Activated T-helper 1 cell treated with anti-CD3 and anti-CD28 coated beads, Interleukin-12 subunit alpha, Interleukin-12 subunit beta, Interleukin-2, Interleukin-4 antibody, amounts not matched to agents 30 ng/mL and 10 ng/mL and 1 ng/mL, durations not matched to agents 14 hours and 24 hours and 36 hours (primary cell): ENCODE data around the gene RFX8. TPM values are rescaled to one million over a fixed set of nuclear protein-coding genes. Genes with fewer than 3 reads are reported as not detected.

Source experiments
- DNase-seq: peaks from one replicate; pipeline ENCODE4 v3.0.0; 2021; ENCODE audit warnings: low spot score
- H3K27ac Mint-ChIP-seq: one replicate; pipeline ENCODE4 v1.8.0; 2021; ENCODE audit warnings: mild to moderate bottlenecking, mixed read lengths
- H3K27me3 Mint-ChIP-seq: one replicate; pipeline ENCODE4 v1.8.0; 2022; ENCODE audit warnings: mild to moderate bottlenecking, moderate library complexity, mixed read lengths; ENCODE audit not compliant: insufficient read depth
- H3K36me3 Mint-ChIP-seq: one replicate; pipeline ENCODE4 v1.8.0; 2021; ENCODE audit warnings: low read depth, mixed read lengths
- H3K4me1 Mint-ChIP-seq: one replicate; pipeline ENCODE4 v1.8.0; 2021; ENCODE audit warnings: low read depth, mixed read lengths
- H3K4me3 Mint-ChIP-seq: one replicate; pipeline ENCODE4 v1.8.0; 2021; ENCODE audit warnings: mild to moderate bottlenecking, moderate library complexity, mixed read lengths
- H3K9me3 Mint-ChIP-seq: one replicate; pipeline ENCODE4 v1.8.0; 2021; ENCODE audit warnings: mixed read lengths
- intact Hi-C: fragments of 100-400 bp; cut with micrococcal nuclease; formaldehyde crosslinking; loops from one replicate; pipeline ENCODE4 v1.15.1; 2024
- total RNA-seq: library from RNA; stranded (reverse); gene quantifications from 2 replicates; pipeline ENCODE4 v1.2.3, GENCODE V29; 2022

RFX8 gene
- 0.78 and 1.2 TPM in 2 replicates for total RNA-seq

GRCh38 chr2:101474731-101475384, at the start of gene RFX8:
TSS of gene RFX8 (minus strand) at chr2:101475112. CDS start at chr2:101466848, 8,264 bp downstream.
- Mint-ChIP-seq H3K4me1 (peaks cover 70% of the 10 kb centered on the region), H3K4me3 (peak within 1 kb of the TSS; percentile 84), H3K27ac (peak within 1 kb of the TSS; percentile 86), H3K36me3 (no peaks in the 10 kb centered on the region), H3K9me3 (no peaks in the 10 kb centered on the region), H3K27me3 (peaks cover 4% of the 10 kb centered on the region)
- intact Hi-C loops = loop anchor here (1.0 to 10.0 kb wide), 12 partner anchors 26 to 460 kb away; partner anchors contain the start of gene CNOT11
- peak; percentile 72 for DNase-seq

- H3K9me3 Mint-ChIP-seq = peaks cover 7% of the 10 kb centered on the region
These were observed 46.6 kb upstream of the RFX8 start for GRCh38 chr2:101521487-101521886.

GRCh38 chr2:101520246-101520645, 45.3 kb upstream of the RFX8 start:
- H3K36me3 Mint-ChIP-seq = peaks cover 4% of the 10 kb centered on the region

More at GRCh38 chr2:101521487-101521886, 46.6 kb upstream of the RFX8 start:
- peaks cover 5% of the 10 kb centered on the region for H3K27me3 Mint-ChIP-seq
- intact Hi-C loops = no loop called here
- no peak overlapping the region for H3K4me3 Mint-ChIP-seq
- H3K27ac Mint-ChIP-seq = no peak overlapping the region
- peaks cover 4% of the 10 kb centered on the region for H3K36me3 Mint-ChIP-seq
- peaks cover 33% of the 10 kb centered on the region for H3K4me1 Mint-ChIP-seq
- no peak for DNase-seq

GRCh38 chr2:101518578-101519492, 43.9 kb upstream of the RFX8 start:
- peaks cover 12% of the 10 kb centered on the region for H3K9me3 Mint-ChIP-seq
- no peak for DNase-seq
- H3K27me3 Mint-ChIP-seq = no peaks in the 10 kb centered on the region
- no peak overlapping the region for H3K27ac Mint-ChIP-seq
- H3K4me1 Mint-ChIP-seq = peaks cover 51% of the 10 kb centered on the region
- H3K4me3 Mint-ChIP-seq = no peak overlapping the region
- intact Hi-C loops = loop anchor here (5.0 kb wide), 1 partner anchor 102 kb away; no protein-coding TSS in a partner anchor
- H3K36me3 Mint-ChIP-seq = peaks cover 7% of the 10 kb centered on the region

More at GRCh38 chr2:101520246-101520645, 45.3 kb upstream of the RFX8 start:
- peaks cover 7% of the 10 kb centered on the region for H3K9me3 Mint-ChIP-seq
- no peaks in the 10 kb centered on the region for H3K27me3 Mint-ChIP-seq
- H3K4me1 Mint-ChIP-seq = peaks cover 41% of the 10 kb centered on the region
- intact Hi-C loops = no loop called here
- no peak overlapping the region for H3K4me3 Mint-ChIP-seq
- no peak for DNase-seq
- H3K27ac Mint-ChIP-seq = no peak overlapping the region

- intact Hi-C loops = loop anchor here (2.0 to 5.0 kb wide), 2 partner anchors 43 to 101 kb away; partner anchors contain the start of gene RFX8
- Mint-ChIP-seq H3K4me1 (peaks cover 51% of the 10 kb centered on the region), H3K4me3 (peak overlapping the region; percentile 37), H3K36me3 (peaks cover 7% of the 10 kb centered on the region), H3K9me3 (peaks cover 18% of the 10 kb centered on the region), H3K27me3 (peaks cover 3% of the 10 kb centered on the region), H3K27ac (peak overlapping the region; percentile 3)
- DNase-seq = no peak
These were observed 42.9 kb upstream of the RFX8 start for GRCh38 chr2:101517758-101518271.

- peaks cover 7% of the 10 kb centered on the region for H3K36me3 Mint-ChIP-seq
- H3K27me3 Mint-ChIP-seq = peaks cover 3% of the 10 kb centered on the region
- intact Hi-C loops = loop anchor here (2.0 to 5.0 kb wide), 2 partner anchors 42 to 100 kb away; partner anchors contain the start of gene RFX8
- H3K9me3 Mint-ChIP-seq = peaks cover 18% of the 10 kb centered on the region
- H3K4me1 Mint-ChIP-seq = peaks cover 51% of the 10 kb centered on the region
- H3K27ac Mint-ChIP-seq = peak overlapping the region; percentile 25
- no peak for DNase-seq
- peak overlapping the region; percentile 37 for H3K4me3 Mint-ChIP-seq
These were observed 42.1 kb upstream of the RFX8 start for GRCh38 chr2:101516823-101517690.

GRCh38 chr2:101516349-101516748, 41.4 kb upstream of the RFX8 start:
- intact Hi-C loops = loop anchor here (2.0 to 5.0 kb wide), 2 partner anchors 42 to 99 kb away; partner anchors contain the start of gene RFX8
- Mint-ChIP-seq H3K4me1 (peaks cover 51% of the 10 kb centered on the region), H3K9me3 (peaks cover 18% of the 10 kb centered on the region), H3K27ac (no peak overlapping the region), H3K27me3 (peaks cover 5% of the 10 kb centered on the region), H3K36me3 (peaks cover 7% of the 10 kb centered on the region), H3K4me3 (no peak overlapping the region)
- DNase-seq = no peak

GRCh38 chr2:101515477-101515876, 40.6 kb upstream of the RFX8 start:
- H3K9me3 Mint-ChIP-seq = peaks cover 18% of the 10 kb centered on the region
- no peak overlapping the region for H3K27ac Mint-ChIP-seq
- H3K4me1 Mint-ChIP-seq = peaks cover 49% of the 10 kb centered on the region
- no peak overlapping the region for H3K4me3 Mint-ChIP-seq
- H3K36me3 Mint-ChIP-seq = peaks cover 7% of the 10 kb centered on the region
- DNase-seq = no peak
- H3K27me3 Mint-ChIP-seq = peaks cover 5% of the 10 kb centered on the region
- intact Hi-C loops = loop anchor here (5.0 kb wide), 1 partner anchor 98 kb away; no protein-coding TSS in a partner anchor

GRCh38 chr2:101512993-101513392, 38.1 kb upstream of the RFX8 start:
- peaks cover 10% of the 10 kb centered on the region for H3K27me3 Mint-ChIP-seq
- H3K4me1 Mint-ChIP-seq = peaks cover 32% of the 10 kb centered on the region
- DNase-seq = no peak
- no peak overlapping the region for H3K27ac Mint-ChIP-seq
- intact Hi-C loops = no loop called here
- no peak overlapping the region for H3K4me3 Mint-ChIP-seq
- H3K9me3 Mint-ChIP-seq = peaks cover 18% of the 10 kb centered on the region
- peaks cover 7% of the 10 kb centered on the region for H3K36me3 Mint-ChIP-seq

- intact Hi-C loops = no loop called here
- Mint-ChIP-seq H3K4me1 (peaks cover 18% of the 10 kb centered on the region), H3K9me3 (peaks cover 10% of the 10 kb centered on the region), H3K36me3 (peaks cover 4% of the 10 kb centered on the region), H3K27me3 (peaks cover 10% of the 10 kb centered on the region), H3K27ac (no peak overlapping the region), H3K4me3 (no peak overlapping the region)
- DNase-seq = no peak
These were observed 36.5 kb upstream of the RFX8 start for GRCh38 chr2:101511381-101511780.

GRCh38 chr2:101509499-101510284, 34.8 kb upstream of the RFX8 start:
- Mint-ChIP-seq H3K27ac (no peak overlapping the region), H3K4me3 (no peak overlapping the region), H3K27me3 (peaks cover 10% of the 10 kb centered on the region), H3K4me1 (peaks cover 4% of the 10 kb centered on the region), H3K9me3 (peaks cover 10% of the 10 kb centered on the region), H3K36me3 (peaks cover 3% of the 10 kb centered on the region)
- DNase-seq = no peak
- intact Hi-C loops = no loop called here
